Heart left ventricle (tissue), 16 donors: ENCODE measurements around the gene BLM. TPM values are rescaled to one million over a fixed set of nuclear protein-coding genes. Genes with fewer than 3 reads are reported as not detected.

Experiments
- ATAC-seq, 4 donors: fragments of 200-7000 bp; cut with Tn5 transposase; one replicate each; pipeline ENCODE4 v1.9.1; 2020 to 2022; ENCODE audit warnings: moderate library complexity in 4 of 4, mild to moderate bottlenecking in 3 of 4, moderate number of reproducible peaks in 1 of 4
- DNase-seq, 5 donors: peaks; one replicate each; pipeline ENCODE4 v3.0.0-alpha.2; 2020
- H3K27ac ChIP-seq, 12 donors: fragments of 200-600 bp; sonication (generic) in 4 of 12; one replicate each; pipeline versions ENCODE4 v1.5.0 to v1.8.0; 2016 to 2022; ENCODE audit warnings: mild to moderate bottlenecking in 2 of 12
- H3K27me3 ChIP-seq, 9 donors: fragments of 200-600 bp; sonication (generic) in 2 of 9; one replicate each; pipeline versions ENCODE4 v1.5.1 to v1.8.0; 2016 to 2022; ENCODE audit warnings: mild to moderate bottlenecking in 3 of 9
- H3K36me3 ChIP-seq, 9 donors: fragments of 200-600 bp; sonication (generic) in 2 of 9; one replicate each; pipeline versions ENCODE4 v1.5.0 to v1.8.0; 2018 to 2022; ENCODE audit warnings: mild to moderate bottlenecking in 2 of 9
- H3K4me1 ChIP-seq, 12 donors: fragments of 200-600 bp; sonication (generic) in 4 of 12; one replicate each; pipeline versions ENCODE4 v1.5.0 to v1.8.0; 2016 to 2022; ENCODE audit warnings: mild to moderate bottlenecking in 3 of 12
- H3K4me3 ChIP-seq, 12 donors: fragments of 200-600 bp; sonication (generic) in 4 of 12; one replicate each; pipeline versions ENCODE4 v1.5.0 to v1.8.0; 2017 to 2022; ENCODE audit warnings: mild to moderate bottlenecking in 9 of 12, moderate library complexity in 4 of 12
- H3K9me3 ChIP-seq, 12 donors: fragments of 200-600 bp; sonication (generic) in 4 of 12; one replicate each; pipeline versions ENCODE4 v1.5.0 to v1.8.0; 2016 to 2022; ENCODE audit warnings: mild to moderate bottlenecking in 1 of 12
- CTCF ChIP-seq, 12 donors: fragments of 200-600 bp; sonication (generic) in 4 of 12; IDR thresholded peaks; one replicate each; pipeline versions ENCODE4 v1.5.0 to v1.8.0; 2018 to 2022; ENCODE audit warnings: antibody characterized with exemption in 12 of 12, mild to moderate bottlenecking in 5 of 12
- POLR2A ChIP-seq, 2 donors: fragments of 450-650 bp; IDR thresholded peaks; one replicate each; pipeline ENCODE4 v1.6.1; 2017; ENCODE audit warnings: antibody characterized with exemption in 2 of 2, mild to moderate bottlenecking in 2 of 2, moderate library complexity in 2 of 2
- WGBS, 4 donors: extraction: QIAGEN DNeasy Blood & Tissue Kit in 2 of 4; methylation state at CpG; one replicate each; pipeline versions ENCODE4 v1.1.5 to v1.1.7; 2013 to 2018; 5-methylcytosine and 5-hydroxymethylcytosine counted together
- intact Hi-C, 10 donors: fragments of 100-400 bp; cut with DNase I; formaldehyde crosslinking; loops; one replicate each; pipeline versions ENCODE4 v1.11.1 to v1.14.2; 2022
- polyA plus RNA-seq, 2 donors: library from polyadenylated mRNA; stranded (reverse); fragments of 200-250 nt; gene quantifications; one replicate each; pipeline ENCODE4 v1.2.3, GENCODE V29; 2013
- total RNA-seq, 9 donors: library from RNA; depleted of rRNA in 2 of 9; stranded (reverse); fragments of >200 nt in 2 of 9; fragmentation: NEBNext Ultra II Directional in 3 of 9; extraction: Animal tissue kit (Norgen Biotek cat#: 25700) in 3 of 9; gene quantifications; one replicate each; pipeline versions ENCODE4 v1.1.0 to v1.2.4, GENCODE V29; 2016 to 2023
- donor health status: ischemic (EF 13 %, LVEDD 7.1; RV severe dilation, severe dysfunction).
- donor health status: healthy with polysubstance abuse.
- donor health status: DM: no; HTN: yes; CAD: no.
- donor health status: DM: no; HTN: no; CAD: no.
- donor health status: ischemic (EF 25% LVEDD 6.9; RV normal size, moderate dysfunction).
- donor health status: ischemic (EF 25% LVEDD 5.7; RV mildly dilated, moderate dysfunction).
- donor health status: healthy.
- donor health status: DM: yes; HTN: yes; CAD: no.
- donor health status: ischemic (EF 35%, LVEDD 5.7; RV mildly dilated, moderate dysfunction).
- donor health status: nonischemic (EF 11% LVEDD 7.7; RV severe dilation, severe dysfunction).
- donor health status: DM: yes; HTN: yes; CAD: no.
- donor health status: PGD.
- donor health status: ischemic (EF 29% LVEDD 5.4; RV normal size, mild dysfunction).
- donor health status: nonischemic (EF 23%, LVEDD 6.1; RV moderate dilation, normal function).

The BLM gene
- total and polyA plus RNA-seq, 11 donors, result 4.3 to 39.6 (median 12.2) TPM

- Histone ChIP-seq H3K27ac (no peak overlapping the region), H3K36me3 (no peaks in the 10 kb centered on the region), H3K4me3 (no peak overlapping the region), H3K27me3 (no peaks in the 10 kb centered on the region), H3K9me3 (no peaks in the 10 kb centered on the region), H3K4me1 (peaks cover 0 to 45% (median 11%) of the 10 kb centered on the region in 12 donors)
- WGBS, 4 donors, result 86 to 94% (median 90%) methylated on average over 6 to 14 of the region's 14 CpGs
- DNase-seq (no peak), ATAC-seq (no peak)
- intact Hi-C loops, result loop anchor here in 3 of 10 donors (2.0 to 5.0 kb wide), 2 partner anchors 21 to 55 kb away; no protein-coding TSS in a partner anchor
- TF ChIP-seq POLR2A (IDR thresholded peaks at IDR 0.05), result no peak
- no peak for TF ChIP-seq CTCF (IDR thresholded peaks at IDR 0.05)
These were observed 100.2 kb downstream of the BLM start for GRCh38 chr15:90817117-90818057.

GRCh38 chr15:90818251-90819210 is 101.4 kb downstream of the BLM start:
- 66 to 73% (median 70%) methylated on average over 17 to 26 of the region's 26 CpGs for WGBS, 4 donors
- Histone ChIP-seq H3K4me3 (no peak overlapping the region), H3K9me3 (no peaks in the 10 kb centered on the region), H3K36me3 (no peaks in the 10 kb centered on the region), H3K27ac (peak overlapping the region in 3 of 12 donors; percentile 38 to 66 (median 55)), H3K27me3 (no peaks in the 10 kb centered on the region), H3K4me1 (peaks cover 0 to 37% (median 11%) of the 10 kb centered on the region in 12 donors)
- DNase-seq (peak in 2 of 5 donors; percentile 65 to 75), ATAC-seq (peak in 3 of 4 donors; percentile 21 to 38 (median 36))
- TF ChIP-seq POLR2A (IDR thresholded peaks at IDR 0.05), result no peak
- TF ChIP-seq CTCF (IDR thresholded peaks at IDR 0.05), result peak in 3 of 12 donors; percentile 12 to 24 (median 23)
- intact Hi-C loops, result loop anchor here in 2 of 10 donors (5.0 kb wide), 1 partner anchor 54 kb away; no protein-coding TSS in a partner anchor

- WGBS, 4 donors, result 91 to 97% (median 93%) methylated on average over 6 of the region's 6 CpGs
- Histone ChIP-seq H3K36me3 (no peaks in the 10 kb centered on the region), H3K27me3 (no peaks in the 10 kb centered on the region), H3K4me3 (no peak overlapping the region), H3K27ac (peak overlapping the region in 5 of 12 donors; percentile 15 to 55 (median 38)), H3K4me1 (peaks cover 0 to 29% (median 11%) of the 10 kb centered on the region in 12 donors), H3K9me3 (no peaks in the 10 kb centered on the region)
- intact Hi-C loops, result loop anchor here in 2 of 10 donors (5.0 kb wide), 1 partner anchor 53 kb away; no protein-coding TSS in a partner anchor
- no peak for TF ChIP-seq POLR2A (IDR thresholded peaks at IDR 0.05)
- TF ChIP-seq CTCF (IDR thresholded peaks at IDR 0.05), result no peak
- ATAC-seq (peak; percentile 74 to 92 (median 89)), DNase-seq (peak in 4 of 5 donors; percentile 48 to 85 (median 73))
These were observed 102.2 kb downstream of the BLM start for GRCh38 chr15:90819390-90819789.
